IgD-negative memory B cell (primary cell): ENCODE results near the gene ARHGAP45. TPM values are rescaled to one million over a fixed set of nuclear protein-coding genes. Genes with fewer than 3 reads are reported as not detected.
"Not testable (repeated sequence)": the region's sequence is repeated elsewhere in the genome, so short reads cannot be mapped to it uniquely, and the experiment has no call there.

ENCODE experiments used
- H3K27ac Mint-ChIP-seq, 3 donors: one replicate each; pipeline ENCODE4 v1.8.0; 2020 to 2022; ENCODE audit warnings: mild to moderate bottlenecking in 3 of 3, mixed read lengths in 3 of 3, moderate library complexity in 1 of 3
- H3K27me3 Mint-ChIP-seq: one replicate; pipeline ENCODE4 v1.8.0; 2021; ENCODE audit warnings: mixed read lengths
- H3K36me3 Mint-ChIP-seq: one replicate; pipeline ENCODE4 v1.8.0; 2020; ENCODE audit warnings: mild to moderate bottlenecking, mixed read lengths
- H3K4me1 Mint-ChIP-seq, 3 donors: one replicate each; pipeline ENCODE4 v1.8.0; 2020 to 2022; ENCODE audit warnings: mixed read lengths in 3 of 3, mild to moderate bottlenecking in 1 of 3
- H3K4me3 Mint-ChIP-seq, 4 donors: one replicate each; pipeline ENCODE4 v1.8.0; 2020 to 2022; ENCODE audit warnings: mild to moderate bottlenecking in 4 of 4, mixed read lengths in 4 of 4, moderate library complexity in 3 of 4
- H3K9me3 Mint-ChIP-seq, 3 donors: one replicate each; pipeline ENCODE4 v1.8.0; 2020 to 2021; ENCODE audit warnings: mixed read lengths in 3 of 3, mild to moderate bottlenecking in 1 of 3
- polyA plus RNA-seq: library from polyadenylated mRNA; unstranded; fragments of 300-500 nt; fragmentation: Illumina TruSeq; gene quantifications from one replicate; pipeline ENCODE4 v1.2.3, GENCODE V29; 2021

Gene ARHGAP45
- polyA plus RNA-seq, 1 donor from 2014 or later: 391 TPM

DNA sequence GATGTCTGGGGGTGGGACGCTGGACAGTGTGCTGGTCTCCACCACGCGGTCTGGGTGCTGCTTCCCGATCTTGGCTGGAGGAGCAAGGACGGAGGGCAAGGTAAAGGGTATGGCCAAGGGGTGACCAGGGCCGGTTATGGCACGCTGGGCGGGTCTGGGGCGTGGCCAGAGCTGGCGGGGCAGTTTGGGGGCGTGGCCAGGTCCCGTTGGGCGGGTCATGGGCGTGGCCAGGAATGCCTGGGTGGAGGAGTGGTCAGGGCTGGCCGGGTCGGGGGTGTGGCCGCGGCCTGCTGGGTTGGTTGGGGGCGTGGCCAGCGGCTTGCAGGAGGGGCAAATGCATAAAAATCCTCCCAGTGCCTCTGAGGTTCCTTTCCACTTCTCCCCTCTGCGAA is 56.0 kb downstream of the ARHGAP45 start:
- Mint-ChIP-seq H3K4me1 (no peaks in the 10 kb centered on the region), H3K9me3 (no peaks in the 10 kb centered on the region), H3K4me3 (peak overlapping the region in 1 of 4 donors; percentile 32), H3K36me3 (peaks cover 2% of the 10 kb centered on the region), H3K27me3 (no peaks in the 10 kb centered on the region), H3K27ac (peak overlapping the region in 1 of 3 donors; percentile 21)

- Mint-ChIP-seq H3K27me3 (no peaks in the 10 kb centered on the region), H3K36me3 (peaks cover 2% of the 10 kb centered on the region), H3K4me3 (no peak overlapping the region), H3K9me3 (no peaks in the 10 kb centered on the region), H3K4me1 (no peaks in the 10 kb centered on the region), H3K27ac (no peak overlapping the region)
These were observed 56.4 kb downstream of the ARHGAP45 start for GRCh38 chr19:1123381-1123780.

- peaks cover 2% of the 10 kb centered on the region for H3K36me3 Mint-ChIP-seq
- no peak overlapping the region for H3K4me3 Mint-ChIP-seq
- no peaks in the 10 kb centered on the region for H3K27me3 Mint-ChIP-seq
- H3K9me3 Mint-ChIP-seq: no peaks in the 10 kb centered on the region
- no peak overlapping the region for H3K27ac Mint-ChIP-seq
- H3K4me1 Mint-ChIP-seq: peaks cover 0 to 1% (median 0%) of the 10 kb centered on the region in 3 donors
These were observed 57.1 kb downstream of the ARHGAP45 start for GRCh38 chr19:1123885-1124677.

GRCh38 chr19:1125601-1126467 is 58.9 kb downstream of the ARHGAP45 start:
- Mint-ChIP-seq H3K9me3 (no peaks in the 10 kb centered on the region), H3K27me3 (no peaks in the 10 kb centered on the region), H3K4me3 (no peak overlapping the region), H3K4me1 (peaks cover 5 to 11% (median 9%) of the 10 kb centered on the region in 3 donors), H3K36me3 (peaks cover 2% of the 10 kb centered on the region), H3K27ac (peak overlapping the region in 1 of 3 donors; percentile 69)

- H3K4me3 Mint-ChIP-seq: no peak overlapping the region
- H3K27me3 Mint-ChIP-seq: no peaks in the 10 kb centered on the region
- H3K36me3 Mint-ChIP-seq: peaks cover 2% of the 10 kb centered on the region
- peaks cover 6 to 14% (median 10%) of the 10 kb centered on the region in 3 donors for H3K4me1 Mint-ChIP-seq
- no peaks in the 10 kb centered on the region for H3K9me3 Mint-ChIP-seq
- H3K27ac Mint-ChIP-seq: no peak overlapping the region
These were observed 60.2 kb downstream of the ARHGAP45 start for GRCh38 chr19:1126984-1127760.

- Mint-ChIP-seq H3K4me1 (peaks cover 6 to 14% (median 10%) of the 10 kb centered on the region in 3 donors), H3K36me3 (no peaks in the 10 kb centered on the region), H3K27me3 (no peaks in the 10 kb centered on the region), H3K4me3 (no peak overlapping the region), H3K9me3 (no peaks in the 10 kb centered on the region), H3K27ac (no peak overlapping the region)
These were observed 61.1 kb downstream of the ARHGAP45 start for GRCh38 chr19:1128106-1128505.

GRCh38 chr19:1129084-1129483 is 62.1 kb downstream of the ARHGAP45 start:
- H3K4me3 Mint-ChIP-seq, H3K9me3 Mint-ChIP-seq, H3K36me3 Mint-ChIP-seq, H3K27me3 Mint-ChIP-seq, H3K27ac Mint-ChIP-seq: not testable (repeated sequence)
- peaks cover 12 to 18% (median 14%) of the 10 kb centered on the region in 3 donors for H3K4me1 Mint-ChIP-seq

- Mint-ChIP-seq H3K4me1 (peaks cover 12 to 18% (median 14%) of the 10 kb centered on the region in 3 donors), H3K9me3 (no peaks in the 10 kb centered on the region), H3K27ac (peak overlapping the region in 1 of 3 donors; percentile 69), H3K4me3 (peak overlapping the region in 2 of 4 donors; percentile 12 to 91), H3K36me3 (no peaks in the 10 kb centered on the region), H3K27me3 (no peaks in the 10 kb centered on the region)
These were observed 62.6 kb downstream of the ARHGAP45 start for GRCh38 chr19:1129535-1129934.

DNA sequence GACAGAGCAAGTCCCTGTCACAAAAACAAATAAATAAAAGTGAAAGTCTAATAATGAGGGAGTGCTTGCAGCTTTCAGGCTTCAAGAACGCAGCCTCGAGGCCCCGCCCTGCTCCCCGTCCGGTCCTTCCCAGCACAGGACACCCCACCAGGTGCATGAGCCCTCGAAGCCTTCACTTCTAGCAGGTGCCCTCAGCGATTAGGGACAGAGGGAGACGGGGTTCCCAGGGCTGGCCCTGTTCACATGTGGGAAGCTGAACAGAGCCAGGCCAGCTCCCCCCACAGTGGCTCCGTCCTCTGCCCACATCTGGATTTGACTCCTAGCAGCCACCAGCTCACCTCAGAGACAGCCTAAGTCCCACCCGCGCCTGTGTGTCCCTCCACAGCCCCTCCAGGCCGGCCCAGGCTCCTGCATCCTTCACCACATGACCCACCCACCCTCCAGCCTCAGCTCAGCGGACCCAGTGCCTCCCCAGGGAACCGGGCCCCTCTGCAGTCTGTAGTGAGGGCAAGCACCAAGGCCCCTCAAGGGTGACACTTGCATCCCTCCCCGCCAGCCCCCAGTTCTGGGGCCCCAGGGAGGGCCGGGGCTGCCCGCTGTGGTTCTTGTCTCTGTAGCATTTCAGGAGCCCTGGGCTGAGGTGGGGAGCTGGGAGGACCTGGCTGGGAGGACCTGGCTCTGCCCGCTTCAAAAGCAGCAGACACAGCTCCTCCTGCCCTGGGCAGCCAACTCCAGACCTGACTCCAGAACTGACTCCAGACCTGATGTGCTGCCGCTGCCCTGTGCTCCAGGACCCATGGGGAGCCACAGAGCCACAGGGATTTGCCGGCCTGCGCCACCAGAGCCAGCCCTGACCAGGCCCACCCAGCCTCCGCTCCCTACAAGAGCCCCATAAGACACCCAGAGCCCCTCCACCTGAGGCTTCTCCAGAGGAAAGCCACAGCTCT is 64.1 kb downstream of the ARHGAP45 start:
- Mint-ChIP-seq H3K27me3 (no peaks in the 10 kb centered on the region), H3K36me3 (no peaks in the 10 kb centered on the region), H3K9me3 (no peaks in the 10 kb centered on the region), H3K4me1 (peaks cover 12 to 18% (median 15%) of the 10 kb centered on the region in 3 donors), H3K4me3 (peak overlapping the region; percentile 83 to 93 (median 90)), H3K27ac (peak overlapping the region; percentile 90 to 93 (median 92))

DNA sequence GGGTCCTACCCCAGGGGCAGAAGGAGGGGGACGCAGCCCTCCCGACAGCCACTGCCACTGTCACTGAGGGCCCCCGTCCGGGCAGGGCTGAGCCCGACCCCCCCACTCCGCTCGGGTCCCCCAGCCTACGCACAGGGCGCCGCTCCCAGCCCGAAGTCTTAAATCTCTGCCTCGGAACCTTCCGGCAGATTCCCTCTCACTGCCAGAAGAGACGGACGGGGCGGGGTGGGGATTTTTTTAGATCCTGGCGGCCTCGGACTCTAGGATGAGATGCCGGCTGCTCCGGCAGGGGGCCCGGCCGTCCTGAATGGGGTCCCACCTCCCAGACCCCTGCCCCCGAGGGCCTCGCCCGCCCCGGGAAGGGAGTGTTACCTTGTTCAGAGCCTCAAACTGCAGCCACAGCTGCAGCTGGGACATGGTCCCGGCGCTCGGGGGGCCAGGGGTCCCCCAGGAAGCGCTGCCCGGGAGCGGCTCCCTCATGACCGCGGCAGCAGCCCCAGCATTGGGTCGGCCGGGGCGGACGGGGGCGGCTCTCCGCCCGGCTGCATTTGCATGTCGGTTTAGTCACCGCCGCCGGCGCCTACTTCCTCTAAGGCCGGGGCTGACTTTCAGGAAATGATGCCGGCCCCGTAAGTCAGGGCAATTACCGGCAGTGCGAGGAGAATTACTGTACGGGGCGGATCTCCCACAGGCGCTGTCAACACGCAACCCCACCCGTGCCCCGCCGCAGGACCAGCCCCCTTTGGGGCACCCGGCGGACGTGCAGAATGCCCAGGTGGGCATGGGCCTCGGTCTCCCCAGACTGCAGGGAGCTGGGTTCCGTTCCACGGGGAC is 65.0 kb downstream of the ARHGAP45 start:
- peaks cover 12 to 18% (median 17%) of the 10 kb centered on the region in 3 donors for H3K4me1 Mint-ChIP-seq
- no peaks in the 10 kb centered on the region for H3K27me3 Mint-ChIP-seq
- H3K4me3 Mint-ChIP-seq: peak overlapping the region; percentile 83 to 93 (median 90)
- peak overlapping the region; percentile 90 to 93 (median 92) for H3K27ac Mint-ChIP-seq
- no peaks in the 10 kb centered on the region for H3K9me3 Mint-ChIP-seq
- no peaks in the 10 kb centered on the region for H3K36me3 Mint-ChIP-seq

DNA sequence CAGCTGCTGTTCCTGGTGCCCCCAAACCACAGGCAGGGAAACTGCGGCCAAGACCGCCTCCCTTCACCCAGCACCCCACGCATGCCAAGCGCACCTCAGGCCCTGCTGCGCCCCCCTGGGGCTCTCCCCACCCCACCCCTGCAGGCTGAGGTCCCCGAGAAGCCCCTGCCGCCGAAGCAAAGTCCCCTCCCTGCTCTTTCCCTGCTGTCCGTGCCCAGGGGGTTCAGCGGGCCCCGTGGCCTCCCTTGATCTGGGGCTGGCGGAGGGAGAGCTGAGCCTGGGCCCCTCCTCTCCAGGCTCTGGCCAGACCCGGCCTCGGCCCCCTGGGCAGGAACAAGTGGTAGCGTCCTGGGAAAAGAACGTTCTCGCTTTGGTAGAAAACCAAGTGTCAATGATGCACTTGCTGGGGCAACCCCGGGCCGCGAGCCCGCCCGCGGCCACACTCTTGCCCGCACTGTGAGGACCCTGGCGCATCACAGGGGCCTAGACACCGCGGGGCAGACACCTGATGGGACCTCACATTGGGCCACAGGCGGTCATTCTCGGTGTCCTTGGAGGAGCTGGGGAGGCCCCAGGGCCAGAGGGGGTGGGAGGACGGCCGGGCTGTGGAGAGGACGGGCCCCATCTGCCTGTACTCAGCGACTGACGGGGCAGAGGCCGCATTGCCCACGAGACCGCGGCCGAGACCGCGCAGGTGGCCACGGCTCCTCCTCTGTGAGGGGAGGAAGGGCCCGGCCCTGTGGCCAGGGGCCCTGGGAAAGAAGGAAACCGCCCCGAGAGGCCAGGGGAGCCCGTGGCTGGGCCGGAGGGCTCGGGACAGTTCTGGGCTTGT is 65.8 kb downstream of the ARHGAP45 start:
- Mint-ChIP-seq H3K27ac (peak overlapping the region; percentile 90 to 95 (median 93)), H3K4me3 (peak overlapping the region; percentile 83 to 93 (median 90)), H3K9me3 (no peaks in the 10 kb centered on the region), H3K27me3 (no peaks in the 10 kb centered on the region), H3K36me3 (no peaks in the 10 kb centered on the region), H3K4me1 (peaks cover 12 to 18% (median 17%) of the 10 kb centered on the region in 3 donors)

GRCh38 chr19:1133471-1133929 is 66.5 kb downstream of the ARHGAP45 start:
- H3K4me3 Mint-ChIP-seq: peak overlapping the region; percentile 83 to 91 (median 88)

More at GRCh38 chr19:1133471-1133929, 66.5 kb downstream of the ARHGAP45 start:
- Mint-ChIP-seq H3K36me3 (no peaks in the 10 kb centered on the region), H3K4me1 (peaks cover 12 to 18% (median 17%) of the 10 kb centered on the region in 3 donors), H3K27ac (peak overlapping the region; percentile 90 to 95 (median 93)), H3K9me3 (no peaks in the 10 kb centered on the region), H3K27me3 (no peaks in the 10 kb centered on the region)
